SU-DHL-6 (cell line): ENCODE results near the gene DIAPH2.

Source experiments
- H2AFZ ChIP-seq: fragments of 200-600 bp; sonication (generic); 2 replicates; pipeline ENCODE4 v1.6.1; 2014; ENCODE audit warnings: low read depth, mild to moderate bottlenecking, moderate library complexity, mixed read lengths, antibody characterized with exemption, low read length; ENCODE audit not compliant: severe bottlenecking
- H3F3A ChIP-seq: fragments of 200-600 bp; shearing (Covaris generic); 2 replicates; pipeline ENCODE4 v1.6.0; 2016; ENCODE audit warnings: antibody characterized with exemption, mild to moderate bottlenecking; ENCODE audit not compliant: insufficient read depth
- H3K27ac ChIP-seq: fragments of 200-600 bp; sonication (generic); 2 replicates; pipeline ENCODE4 v1.5.1; 2016; ENCODE audit warnings: low read depth, mild to moderate bottlenecking, low read length, moderate library complexity, mixed read lengths
- H3K27me3 ChIP-seq: fragments of 200-600 bp; sonication (generic), shearing (Covaris generic); 2 replicates; pipeline ENCODE4 v1.6.0; 2014; ENCODE audit warnings: mild to moderate bottlenecking, low read length
- H3K36me3 ChIP-seq: fragments of 200-600 bp; sonication (generic); 2 replicates; pipeline ENCODE4 v1.6.1; 2014; ENCODE audit warnings: mild to moderate bottlenecking, low read length, mixed read lengths
- H3K4me2 ChIP-seq: fragments of 300-600, 200-600 bp; shearing (Covaris generic), sonication (generic); 2 replicates; pipeline ENCODE4 v1.6.0; 2014; ENCODE audit warnings: low read length, low read depth, mild to moderate bottlenecking; ENCODE audit not compliant: poor library complexity, severe bottlenecking
- H3K4me3 ChIP-seq: fragments of 200-600 bp; sonication (generic); 2 replicates; pipeline ENCODE4 v1.5.1; 2014; ENCODE audit warnings: antibody characterized with exemption, low read length, mild to moderate bottlenecking, mixed read lengths; ENCODE audit not compliant: insufficient read depth, poor library complexity, severe bottlenecking
- H3K79me2 ChIP-seq: fragments of 200-600 bp; sonication (generic); 2 replicates; pipeline ENCODE4 v1.6.1; 2014; ENCODE audit warnings: mild to moderate bottlenecking, low read length, moderate library complexity; ENCODE audit not compliant: insufficient read depth
- H3K9ac ChIP-seq: fragments of 200-600 bp; sonication (generic); 2 replicates; pipeline ENCODE4 v1.7.0; 2014; ENCODE audit warnings: mild to moderate bottlenecking, low read length
- H3K9me2 ChIP-seq: fragments of 200-600 bp; sonication (generic); replicated peaks from 2 replicates; pipeline ENCODE4 v1.6.1; 2014; ENCODE audit warnings: low read length; ENCODE audit not compliant: insufficient read depth
- H3K9me3 ChIP-seq: fragments of 200-600 bp; sonication (generic); 2 replicates; pipeline ENCODE4 v1.6.1; 2014; ENCODE audit warnings: low read length, mixed read lengths; ENCODE audit not compliant: insufficient read depth
- H4K20me1 ChIP-seq: fragments of 200-600 bp; sonication (generic); 2 replicates; pipeline ENCODE4 v1.6.1; 2014; ENCODE audit warnings: low read depth, mild to moderate bottlenecking, antibody characterized with exemption, low read length, moderate library complexity, mixed read lengths
- CTCF ChIP-seq: fragments of 200-600 bp; sonication (generic); IDR thresholded peaks from one replicate; pipeline ENCODE4 v1.5.1; 2017; ENCODE audit warnings: antibody characterized with exemption, mild to moderate bottlenecking, low read length, moderate library complexity; ENCODE audit not compliant: insufficient read depth, poor library complexity, severe bottlenecking
- EZH2phosphoT487 ChIP-seq: fragments of 200-600 bp; sonication (generic), shearing (Covaris generic); conservative IDR thresholded peaks from 2 replicates; pipeline ENCODE4 v1.6.1; 2018; ENCODE audit warnings: mild to moderate bottlenecking, antibody characterized with exemption, low read length, moderate library complexity, mixed read lengths

Gene DIAPH2

DNA sequence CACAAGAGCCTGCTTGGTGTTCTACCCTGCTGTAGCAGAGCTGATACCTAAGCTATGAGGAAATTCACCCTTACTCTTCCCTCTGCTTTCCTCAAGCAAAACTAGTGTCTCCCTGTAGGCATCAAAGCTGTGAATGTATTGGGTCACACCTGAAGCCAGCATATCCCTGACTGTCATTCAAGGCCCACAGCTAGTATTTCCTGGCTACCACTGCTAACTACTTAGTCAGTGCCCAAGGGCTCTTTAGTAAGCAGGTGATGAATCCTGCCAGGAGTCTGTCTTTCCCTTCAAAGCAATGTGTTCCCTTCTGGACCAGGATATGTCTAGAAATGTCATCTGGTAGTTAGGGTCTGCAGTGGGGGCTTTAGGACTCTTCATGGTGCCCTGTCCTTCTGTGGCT lies 324.7 kb downstream of the DIAPH2 start:
- no peaks in the 10 kb centered on the region for H3K27me3 ChIP-seq
- H3K79me2 ChIP-seq = no peaks in the 10 kb centered on the region
- no peaks in the 10 kb centered on the region for H3K9me2 ChIP-seq
- H3K4me2 ChIP-seq = no peak overlapping the region
- H3F3A ChIP-seq = no peaks in the 10 kb centered on the region
- H3K27ac ChIP-seq = no peak overlapping the region
- no peaks in the 10 kb centered on the region for H3K9me3 ChIP-seq
- H3K36me3 ChIP-seq = no peaks in the 10 kb centered on the region
- H3K9ac ChIP-seq = no peak overlapping the region
- TF ChIP-seq EZH2phosphoT487 (no peak), CTCF (no peak)
- no peak overlapping the region for H2AFZ ChIP-seq
- no peaks in the 10 kb centered on the region for H4K20me1 ChIP-seq
- H3K4me3 ChIP-seq = no peak overlapping the region

GRCh38 chrX:97011540-97011939 lies 326.9 kb downstream of the DIAPH2 start:
- no peaks in the 10 kb centered on the region for H4K20me1 ChIP-seq
- H3K27ac ChIP-seq = no peak overlapping the region
- no peaks in the 10 kb centered on the region for H3K9me2 ChIP-seq
- H3K9ac ChIP-seq = no peak overlapping the region
- H3K9me3 ChIP-seq = no peaks in the 10 kb centered on the region
- H3K79me2 ChIP-seq = no peaks in the 10 kb centered on the region
- H2AFZ ChIP-seq = no peak overlapping the region
- H3K27me3 ChIP-seq = no peaks in the 10 kb centered on the region
- no peak overlapping the region for H3K4me3 ChIP-seq
- no peaks in the 10 kb centered on the region for H3K36me3 ChIP-seq
- H3K4me2 ChIP-seq = no peak overlapping the region
- TF ChIP-seq EZH2phosphoT487 (no peak), CTCF (no peak)
- H3F3A ChIP-seq = no peaks in the 10 kb centered on the region

- H3K27ac ChIP-seq = peak overlapping the region; percentile 69
- no peaks in the 10 kb centered on the region for H3K9me2 ChIP-seq
- H3K4me3 ChIP-seq = no peak overlapping the region
- H2AFZ ChIP-seq = peak overlapping the region; percentile 45
- no peaks in the 10 kb centered on the region for H3F3A ChIP-seq
- peak overlapping the region; percentile 62 for H3K4me2 ChIP-seq
- no peaks in the 10 kb centered on the region for H3K79me2 ChIP-seq
- H3K36me3 ChIP-seq = no peaks in the 10 kb centered on the region
- TF ChIP-seq CTCF = no peak
- no peak for TF ChIP-seq EZH2phosphoT487
- H3K27me3 ChIP-seq = no peaks in the 10 kb centered on the region
- no peaks in the 10 kb centered on the region for H3K9me3 ChIP-seq
- H4K20me1 ChIP-seq = no peaks in the 10 kb centered on the region
- H3K9ac ChIP-seq = peak overlapping the region; percentile 32; the same call in 1 of the 2 replicates
Observed at GRCh38 chrX:97016106-97016505, 331.5 kb downstream of the DIAPH2 start.
